GM12891 (cell line): Measurements from ENCODE around the gene CSNK2A2.

ENCODE experiments used
- POLR2A ChIP-seq: IDR thresholded peaks from 2 replicates; pipeline ENCODE4 v1.6.1; 2011; ENCODE audit warnings: low read depth, low read length, control low read depth
- POLR2AphosphoS5 ChIP-seq: IDR thresholded peaks from 2 replicates; pipeline ENCODE4 v1.6.1; 2011; ENCODE audit warnings: low read depth, low read length, control low read depth
- POU2F2 ChIP-seq: IDR thresholded peaks from 2 replicates; pipeline ENCODE4 v1.6.1; 2011; ENCODE audit warnings: low read depth, mild to moderate bottlenecking, control low read depth, low read length, moderate library complexity
- SPI1 ChIP-seq: IDR thresholded peaks from 2 replicates; pipeline ENCODE4 v1.6.1; 2011; ENCODE audit warnings: low read depth, low read length, control low read depth
- TAF1 ChIP-seq: IDR thresholded peaks from 2 replicates; pipeline ENCODE4 v1.6.1; 2011; ENCODE audit warnings: low read depth, low read length, control low read depth

GRCh38 chr16:58222532-58223316 is 24.8 kb upstream of the CSNK2A2 start:
- TF ChIP-seq POLR2A = no peak
- no peak for TF ChIP-seq TAF1
- TF ChIP-seq POLR2AphosphoS5 = no peak
- no peak for TF ChIP-seq POU2F2
- TF ChIP-seq SPI1 = no peak
